Stimulated activated effector memory CD8-positive, alpha-beta T cell treated with anti-CD3 and anti-CD28 coated beads, Interleukin-12 subunit alpha, Interleukin-12 subunit beta, amount 100 ng/mL, for 72 hours (primary cell): ENCODE measurements around the gene CYLD.

Experiments
- ATAC-seq: fragments of 150-1000 bp; cut with Tn5 transposase; 2 replicates; pipeline ENCODE4 v1.10.0; 2021
- DNase-seq, 2 donors: peaks; one replicate each; pipeline ENCODE4 v3.0.0; 2021 to 2022; ENCODE audit warnings: low spot score in 2 of 2
- H3K27ac Mint-ChIP-seq: one replicate; pipeline ENCODE4 v1.8.0; 2022; ENCODE audit warnings: mild to moderate bottlenecking, mixed read lengths
- H3K36me3 Mint-ChIP-seq: one replicate; pipeline ENCODE4 v1.8.0; 2022; ENCODE audit warnings: mild to moderate bottlenecking, mixed read lengths
- H3K4me1 Mint-ChIP-seq: one replicate; pipeline ENCODE4 v1.8.0; 2022; ENCODE audit warnings: mixed read lengths
- H3K4me3 Mint-ChIP-seq: one replicate; pipeline ENCODE4 v1.8.0; 2022; ENCODE audit warnings: mild to moderate bottlenecking, mixed read lengths
- H3K9me3 Mint-ChIP-seq: one replicate; pipeline ENCODE4 v1.8.0; 2022; ENCODE audit warnings: mixed read lengths

The CYLD gene

GRCh38 chr16:50705436-50706110 lies 36.3 kb upstream of the CYLD start:
- Mint-ChIP-seq H3K27ac (no peak overlapping the region), H3K4me1 (peaks cover 37% of the 10 kb centered on the region), H3K36me3 (peaks cover 15% of the 10 kb centered on the region), H3K4me3 (no peak overlapping the region), H3K9me3 (peaks cover 17% of the 10 kb centered on the region)
- DNase-seq: no peak
- ATAC-seq: no peak

- H3K27ac Mint-ChIP-seq: no peak overlapping the region
- H3K9me3 Mint-ChIP-seq: peaks cover 17% of the 10 kb centered on the region
- DNase-seq (no peak), ATAC-seq (no peak)
- peaks cover 10% of the 10 kb centered on the region for H3K36me3 Mint-ChIP-seq
- peaks cover 31% of the 10 kb centered on the region for H3K4me1 Mint-ChIP-seq
- no peak overlapping the region for H3K4me3 Mint-ChIP-seq
These were observed 35.6 kb upstream of the CYLD start for GRCh38 chr16:50706250-50706649.

DNA sequence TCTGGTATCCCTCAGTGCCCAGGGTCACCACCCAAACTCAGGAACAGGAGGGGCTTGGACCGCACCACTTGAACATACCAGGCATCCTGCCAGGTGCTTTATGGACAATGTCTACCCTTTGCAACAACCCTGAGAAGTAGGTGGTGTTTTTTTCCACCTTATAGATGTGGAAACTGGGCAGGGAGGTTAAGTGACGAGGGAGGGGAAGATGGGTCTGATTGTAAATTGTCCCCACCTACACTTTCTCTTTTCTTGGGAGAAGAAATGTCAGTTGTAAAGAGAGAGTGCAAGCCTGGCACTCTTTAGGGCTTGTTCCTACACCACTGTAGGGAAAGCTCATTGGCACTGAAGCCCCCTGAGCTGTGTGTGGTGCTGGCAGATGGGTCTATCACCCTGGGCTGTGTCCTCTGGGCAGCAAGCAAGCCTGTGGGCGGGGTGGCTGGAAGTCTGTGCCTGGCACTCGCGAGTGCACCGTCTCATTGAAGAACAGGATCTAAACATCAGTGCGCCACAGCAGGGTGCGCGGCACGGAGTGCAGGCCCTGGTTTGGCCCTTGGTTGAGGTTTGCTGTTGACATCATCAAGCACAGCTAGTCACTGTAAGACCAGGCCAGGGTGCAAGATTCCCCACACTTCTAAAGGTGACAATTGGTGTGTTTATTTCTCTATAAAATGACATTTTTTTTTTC lies 33.4 kb upstream of the CYLD start:
- Mint-ChIP-seq H3K36me3 (peaks cover 19% of the 10 kb centered on the region), H3K4me1 (peaks cover 26% of the 10 kb centered on the region), H3K27ac (peak overlapping the region; percentile 44), H3K4me3 (peak overlapping the region; percentile 20), H3K9me3 (peaks cover 17% of the 10 kb centered on the region)
- no peak for DNase-seq
- peak; percentile 58 for ATAC-seq

GRCh38 chr16:50709061-50709684 lies 32.7 kb upstream of the CYLD start:
- peak overlapping the region; percentile 20 for H3K4me3 Mint-ChIP-seq
- peaks cover 19% of the 10 kb centered on the region for H3K36me3 Mint-ChIP-seq
- peaks cover 27% of the 10 kb centered on the region for H3K4me1 Mint-ChIP-seq
- DNase-seq: no peak
- H3K9me3 Mint-ChIP-seq: peaks cover 12% of the 10 kb centered on the region
- peak; percentile 36 for ATAC-seq
- H3K27ac Mint-ChIP-seq: peak overlapping the region; percentile 44

GRCh38 chr16:50709980-50710379 lies 31.9 kb upstream of the CYLD start:
- no peak for DNase-seq
- peaks cover 8% of the 10 kb centered on the region for H3K9me3 Mint-ChIP-seq
- H3K4me3 Mint-ChIP-seq: no peak overlapping the region
- no peak for ATAC-seq
- H3K36me3 Mint-ChIP-seq: peaks cover 15% of the 10 kb centered on the region
- H3K4me1 Mint-ChIP-seq: peaks cover 31% of the 10 kb centered on the region
- H3K27ac Mint-ChIP-seq: no peak overlapping the region

- no peaks in the 10 kb centered on the region for H3K9me3 Mint-ChIP-seq
- ATAC-seq (no peak), DNase-seq (no peak)
- peaks cover 25% of the 10 kb centered on the region for H3K4me1 Mint-ChIP-seq
- no peak overlapping the region for H3K4me3 Mint-ChIP-seq
- H3K36me3 Mint-ChIP-seq: peaks cover 12% of the 10 kb centered on the region
- no peak overlapping the region for H3K27ac Mint-ChIP-seq
These were observed 30.8 kb upstream of the CYLD start for GRCh38 chr16:50711040-50711439.

DNA sequence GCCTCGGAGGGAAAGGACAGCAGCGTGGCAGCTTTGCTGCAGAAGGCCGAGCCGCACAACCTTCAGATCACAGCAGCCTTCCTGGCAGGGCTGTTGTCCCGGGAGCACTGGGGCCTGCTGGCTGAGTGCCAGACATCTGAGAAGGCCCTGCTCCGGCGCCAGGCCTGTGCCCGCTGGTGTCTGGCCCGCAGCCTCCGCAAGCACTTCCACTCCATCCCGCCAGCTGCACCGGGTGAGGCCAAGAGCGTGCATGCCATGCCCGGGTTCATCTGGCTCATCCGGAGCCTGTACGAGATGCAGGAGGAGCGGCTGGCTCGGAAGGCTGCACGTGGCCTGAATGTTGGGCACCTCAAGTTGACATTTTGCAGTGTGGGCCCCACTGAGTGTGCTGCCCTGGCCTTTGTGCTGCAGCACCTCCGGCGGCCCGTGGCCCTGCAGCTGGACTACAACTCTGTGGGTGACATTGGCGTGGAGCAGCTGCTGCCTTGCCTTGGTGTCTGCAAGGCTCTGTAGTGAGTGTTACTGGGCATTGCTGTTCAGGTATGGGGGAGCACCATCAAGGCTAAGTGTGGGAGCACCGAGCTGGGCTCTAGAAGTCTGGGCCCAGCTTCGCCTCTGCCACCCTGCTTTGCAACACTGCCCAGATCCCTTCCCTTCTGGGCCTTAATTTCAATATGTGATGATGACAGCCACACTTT lies 29.9 kb upstream of the CYLD start:
- Mint-ChIP-seq H3K27ac (no peak overlapping the region), H3K4me3 (no peak overlapping the region), H3K4me1 (peaks cover 21% of the 10 kb centered on the region), H3K36me3 (peaks cover 13% of the 10 kb centered on the region), H3K9me3 (no peaks in the 10 kb centered on the region)
- ATAC-seq (no peak), DNase-seq (no peak)

GRCh38 chr16:50712560-50712898 lies 29.4 kb upstream of the CYLD start:
- H3K27ac Mint-ChIP-seq: no peak overlapping the region
- H3K4me3 Mint-ChIP-seq: no peak overlapping the region
- peaks cover 18% of the 10 kb centered on the region for H3K36me3 Mint-ChIP-seq
- no peak for DNase-seq
- ATAC-seq: no peak
- H3K4me1 Mint-ChIP-seq: peaks cover 26% of the 10 kb centered on the region
- H3K9me3 Mint-ChIP-seq: no peaks in the 10 kb centered on the region

DNA sequence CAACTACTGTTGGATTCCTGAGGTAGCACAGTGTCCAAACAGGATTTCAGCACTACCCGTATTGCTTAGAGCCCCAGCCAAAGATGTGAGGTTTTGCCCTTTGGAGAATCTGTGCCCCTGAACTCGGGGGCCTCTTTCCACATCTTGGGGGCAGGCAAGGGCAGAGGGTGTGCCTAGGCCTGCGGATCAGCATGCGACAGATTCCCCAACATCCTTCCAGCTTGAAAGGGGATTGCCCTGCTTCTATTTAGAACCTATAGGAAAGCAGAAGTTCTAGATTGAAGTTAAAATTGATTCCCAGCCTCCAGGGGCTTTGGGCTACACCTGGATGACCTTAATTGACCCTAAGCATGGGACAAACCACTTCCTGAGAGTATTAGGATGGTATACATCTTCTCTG lies 28.9 kb upstream of the CYLD start:
- no peak overlapping the region for H3K27ac Mint-ChIP-seq
- H3K4me3 Mint-ChIP-seq: no peak overlapping the region

DNA sequence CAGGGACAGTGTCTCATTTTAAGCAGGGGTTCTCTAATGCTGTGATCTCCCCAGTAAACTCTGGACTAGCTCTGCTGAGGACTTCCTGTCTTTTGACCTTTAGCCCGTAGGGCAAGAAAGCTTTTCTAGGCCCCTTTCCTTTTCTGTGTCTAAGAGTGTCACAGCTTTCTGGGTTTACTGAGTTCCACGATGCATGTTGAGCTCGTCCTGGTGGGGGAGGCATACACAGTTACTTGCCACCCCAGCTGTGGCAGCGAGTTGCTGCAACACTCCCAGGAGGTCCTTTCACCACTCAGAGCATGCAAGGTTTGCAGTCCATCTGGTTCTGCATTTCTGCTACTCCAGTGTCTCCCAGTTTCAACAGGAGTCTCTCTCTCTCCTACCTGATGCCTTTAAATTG lies 24.8 kb upstream of the CYLD start:
- Mint-ChIP-seq H3K4me3 (no peak overlapping the region), H3K36me3 (peaks cover 15% of the 10 kb centered on the region), H3K4me1 (peaks cover 32% of the 10 kb centered on the region), H3K27ac (peak overlapping the region; percentile 77), H3K9me3 (no peaks in the 10 kb centered on the region)
- ATAC-seq (no peak), DNase-seq (no peak)

More for the DNA sequence above, 28.9 kb upstream of the CYLD start:
- ATAC-seq (no peak), DNase-seq (no peak)
- Mint-ChIP-seq H3K9me3 (no peaks in the 10 kb centered on the region), H3K36me3 (peaks cover 19% of the 10 kb centered on the region), H3K4me1 (peaks cover 28% of the 10 kb centered on the region)

- no peaks in the 10 kb centered on the region for H3K9me3 Mint-ChIP-seq
- H3K27ac Mint-ChIP-seq: peak overlapping the region; percentile 77
- no peak overlapping the region for H3K4me3 Mint-ChIP-seq
- peaks cover 36% of the 10 kb centered on the region for H3K4me1 Mint-ChIP-seq
- DNase-seq (no peak), ATAC-seq (no peak)
- H3K36me3 Mint-ChIP-seq: peaks cover 12% of the 10 kb centered on the region
These were observed 24.4 kb upstream of the CYLD start for GRCh38 chr16:50717494-50717893.

DNA sequence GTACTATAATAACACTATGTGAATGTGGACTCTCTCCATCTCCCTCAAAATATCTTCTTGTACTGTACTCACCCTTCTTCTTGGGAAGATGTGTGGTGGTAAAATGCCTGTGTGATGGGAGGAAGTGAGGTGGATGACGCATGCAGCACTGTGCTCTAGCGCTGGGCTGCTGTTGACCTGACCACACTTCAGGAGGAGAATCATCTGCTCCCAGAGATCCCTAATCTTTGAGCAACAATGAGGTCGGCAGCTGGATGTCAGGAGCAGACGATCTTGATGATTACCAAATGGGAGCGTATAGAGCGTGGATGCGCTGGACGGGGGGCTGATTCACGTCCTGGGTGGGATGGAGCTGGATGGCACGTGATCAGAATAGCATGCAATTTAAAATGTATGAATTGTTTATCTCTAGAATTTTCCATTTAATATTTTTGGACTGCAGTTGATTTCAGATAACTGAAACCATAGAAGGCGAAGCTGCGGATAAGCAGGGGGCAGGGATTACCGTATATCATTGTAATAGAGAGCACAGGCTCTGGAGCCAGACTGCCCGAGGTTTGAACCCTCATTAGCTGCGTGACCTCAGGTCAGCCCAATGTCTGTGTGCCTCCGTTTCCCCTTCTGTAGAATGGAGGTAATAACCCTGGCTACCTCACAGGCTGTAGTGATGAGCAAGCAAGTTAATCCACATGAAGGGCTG lies 23.7 kb upstream of the CYLD start:
- H3K36me3 Mint-ChIP-seq: peaks cover 12% of the 10 kb centered on the region
- peaks cover 43% of the 10 kb centered on the region for H3K4me1 Mint-ChIP-seq
- ATAC-seq (no peak), DNase-seq (no peak)
- H3K4me3 Mint-ChIP-seq: no peak overlapping the region
- no peaks in the 10 kb centered on the region for H3K9me3 Mint-ChIP-seq
- peak overlapping the region; percentile 17 for H3K27ac Mint-ChIP-seq

- Mint-ChIP-seq H3K4me3 (no peak overlapping the region), H3K4me1 (peaks cover 46% of the 10 kb centered on the region), H3K36me3 (peaks cover 12% of the 10 kb centered on the region), H3K27ac (peak overlapping the region; percentile 17), H3K9me3 (no peaks in the 10 kb centered on the region)
- no peak for ATAC-seq
- no peak for DNase-seq
These were observed 23.0 kb upstream of the CYLD start for GRCh38 chr16:50718761-50719400.

- ATAC-seq: peak; percentile 31
- peaks cover 4% of the 10 kb centered on the region for H3K9me3 Mint-ChIP-seq
- H3K27ac Mint-ChIP-seq: peak overlapping the region; percentile 74
- peaks cover 12% of the 10 kb centered on the region for H3K36me3 Mint-ChIP-seq
- DNase-seq: no peak
- no peak overlapping the region for H3K4me3 Mint-ChIP-seq
- H3K4me1 Mint-ChIP-seq: peaks cover 41% of the 10 kb centered on the region
These were observed 22.2 kb upstream of the CYLD start for GRCh38 chr16:50719401-50720337.
